Measurements from ENCODE around the gene LRRC37A. TPM values are rescaled to one million over a fixed set of nuclear protein-coding genes. Genes with fewer than 3 reads are reported as not detected.
"Not testable (repeated sequence)": the region's sequence is repeated elsewhere in the genome, so short reads cannot be mapped to it uniquely, and the experiment has no call there.

Gene LRRC37A
- total and polyA plus RNA-seq, 10 of the 15 experiments (the other 5 are each of a cell fraction or from before 2014, with no cell fraction given): 0.18 to 4.0 (median 2.4) TPM

- TF ChIP-seq ZBTB40 (IDR thresholded peaks at IDR 0.05; ENCODE audit: borderline replicate concordance) (peak; percentile 55; the same call in 1 of the 2 replicates), SMAD1 (IDR thresholded peaks at IDR 0.05; ENCODE audit: low read depth, partially characterized antibody) (peak; percentile 4), MLLT1 (IDR thresholded peaks at IDR 0.05) (peak; percentile 45; the same call in 1 of the 2 replicates), IKZF1 (conservative IDR thresholded peaks at IDR 0.05) (peak; percentile 41; the same call in 1 of the 2 replicates)
Measured at GRCh38 chr17:46290906-46291546, 3.9 kb upstream of the LRRC37A start (continued).

- H3K9me3 ChIP-seq (replicated peaks; ENCODE audit: control insufficient read depth, insufficient read depth, low read length); BruUV-seq (replicated peaks); FAIRE-seq; H3K27me3 ChIP-seq (replicated peaks in 1 of 2; ENCODE audit: control insufficient read depth in 2 of 2, insufficient read depth in 2 of 2, low read length in 1 of 2); H3K79me2 ChIP-seq (ENCODE audit: control insufficient read depth, insufficient read depth, low read length); SMC1A ChIA-PET (ENCODE audit: uncharacterized antibody, unreplicated experiment); ATAC-seq; DNase-seq (ENCODE audit: low read depth, low spot score); in situ Hi-C loops (cut with MboI); POLR2A ChIA-PET; H3K36me3 ChIP-seq (ENCODE audit: control insufficient read depth in 2 of 2, insufficient read depth in 2 of 2, low read length in 1 of 2); H4K20me1 ChIP-seq (ENCODE audit: control insufficient read depth, insufficient read depth); intact Hi-C loops (cut with micrococcal nuclease; ENCODE audit: unreplicated experiment): not testable (repeated sequence)
- CTCF ChIA-PET: interaction anchor here (6.3 kb wide), 1 partner anchor 23 kb away, joined by 64 read pairs; no protein-coding TSS in a partner anchor
- TF ChIP-seq GATAD2B (conservative IDR thresholded peaks at IDR 0.05; ENCODE audit: low read depth) (0 out of 2 replicates have a peak, but pooled peaks have one; percentile 0), SMARCA5 (IDR thresholded peaks at IDR 0.05) (0 out of 2 replicates have a peak, but pooled peaks have one; percentile 27), NBN (IDR thresholded peaks at IDR 0.05) (0 out of 2 replicates have a peak, but pooled peaks have one; percentile 30), MLLT1 (IDR thresholded peaks at IDR 0.05) (peak; percentile 93; the same call in 1 of the 2 replicates), CREM (IDR thresholded peaks at IDR 0.05; ENCODE audit: low read depth) (0 out of 2 replicates have a peak, but pooled peaks have one; percentile 3), HDGF (IDR thresholded peaks at IDR 0.05) (peak; percentile 77)
- Histone ChIP-seq H3K27ac (ENCODE audit: control insufficient read depth, insufficient read depth) (peak overlapping the region; percentile 92), H2AFZ (ENCODE audit: control insufficient read depth, low read depth, low read length) (peak overlapping the region; percentile 67; the same call in 1 of the 2 replicates), H3K9ac (ENCODE audit: control insufficient read depth, insufficient read depth, low read length) (peak overlapping the region; percentile 44), H3K4me3 (peak overlapping the region; percentile 48; the same call in 1 of the 2 replicates), H3K4me1 (ENCODE audit: control insufficient read depth, insufficient read depth, low read length) (peaks cover 15% of the 10 kb centered on the region), H3K4me2 (ENCODE audit: control insufficient read depth, insufficient read depth) (peak overlapping the region; percentile 91)
- WGBS (ENCODE audit: insufficient coverage, insufficient replicate concordance, low lambda C conversion rate, missing lambda C conversion rate): 59% methylated on average over 7 of the region's 8 CpGs
- RAD21 ChIA-PET (ENCODE audit: unreplicated experiment): interaction anchor here (1.6 kb wide), 1 partner anchor 99 kb away, joined by 5 read pairs; the partner anchor contains the start of gene KANSL1
Measured at GRCh38 chr17:46291618-46292017, 3.3 kb upstream of the LRRC37A start.

All from GM12878 (cell line).